ENCODE results near the gene SLC28A2. TPM values are rescaled to one million over a fixed set of nuclear protein-coding genes. Genes with fewer than 3 reads are reported as not detected.

Gene SLC28A2
- polyA plus RNA-seq, 2 of the 4 experiments (the other 2 are of a cell fraction) = 0.35 TPM; not detected in 1

DNA sequence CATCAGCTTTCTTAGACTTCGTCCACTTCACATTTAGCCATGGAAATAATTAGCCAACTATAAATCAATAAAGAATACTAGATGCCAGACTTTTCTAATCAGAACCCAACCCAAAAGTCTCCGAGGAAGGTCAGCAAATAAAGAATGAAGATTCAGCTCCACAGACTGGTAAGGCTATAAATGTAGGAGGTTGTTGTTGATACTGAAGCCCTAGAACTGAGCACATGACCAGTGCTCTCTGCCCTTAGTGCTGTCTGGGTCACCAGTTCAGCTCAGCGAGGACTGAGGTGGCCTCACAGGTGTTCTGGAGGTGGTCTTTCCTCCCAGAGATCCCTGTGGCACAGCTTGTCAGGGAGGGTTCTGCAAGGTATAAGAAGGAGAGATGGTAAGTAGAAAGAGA lies 20.9 kb upstream of the SLC28A2 start:
- 12% methylated on average over 3 of the region's 3 CpGs for WGBS (ENCODE audit: missing lambda C conversion rate)
- no peak overlapping the region for H3K4me3 ChIP-seq
- no peaks in the 10 kb centered on the region for H3K4me1 ChIP-seq
- FAIRE-seq = no peak
- ChIA-PET POLR2A (no interaction called here), CTCF (interaction anchor here (0.9 to 1.7 kb wide), 2 partner anchors 26 to 45 kb away, joined by 3 to 4 read pairs; no protein-coding TSS in a partner anchor)
- H3K27ac ChIP-seq = no peak overlapping the region
- no peak for TF ChIP-seq TFCP2L1 (CRISPR knock-in tag; IDR thresholded peaks at IDR 0.05)
- no peak for TF ChIP-seq CBX8 (IDR thresholded peaks at IDR 0.05)
- no peak for TF ChIP-seq EHMT2 (IDR thresholded peaks at IDR 0.05; ENCODE audit: low read depth)
- no peak for TF ChIP-seq JUN (IDR thresholded peaks at IDR 0.05)
- TF ChIP-seq HEYL (CRISPR knock-in tag; IDR thresholded peaks at IDR 0.05) = no peak
- no peak for TF ChIP-seq MAZ (IDR thresholded peaks at IDR 0.05; ENCODE audit: borderline replicate concordance, low read depth, low read length)
- TF ChIP-seq ZFP36 (IDR thresholded peaks at IDR 0.05; ENCODE audit: borderline replicate concordance, partially characterized antibody) = no peak
- TF ChIP-seq, protein P1, sequence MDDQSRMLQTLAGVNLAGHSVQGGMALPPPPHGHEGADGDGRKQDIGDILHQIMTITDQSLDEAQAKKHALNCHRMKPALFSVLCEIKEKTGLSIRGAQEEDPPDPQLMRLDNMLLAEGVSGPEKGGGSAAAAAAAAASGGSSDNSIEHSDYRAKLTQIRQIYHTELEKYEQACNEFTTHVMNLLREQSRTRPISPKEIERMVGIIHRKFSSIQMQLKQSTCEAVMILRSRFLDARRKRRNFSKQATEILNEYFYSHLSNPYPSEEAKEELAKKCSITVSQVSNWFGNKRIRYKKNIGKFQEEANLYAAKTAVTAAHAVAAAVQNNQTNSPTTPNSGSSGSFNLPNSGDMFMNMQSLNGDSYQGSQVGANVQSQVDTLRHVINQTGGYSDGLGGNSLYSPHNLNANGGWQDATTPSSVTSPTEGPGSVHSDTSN (IDR thresholded peaks at IDR 0.05) = no peak
- TF ChIP-seq HOXB5 (CRISPR knock-in tag; IDR thresholded peaks at IDR 0.05) = no peak
- TF ChIP-seq POLR2AphosphoS2 (conservative IDR thresholded peaks at IDR 0.05; ENCODE audit: low read length) = no peak
- TF ChIP-seq, protein P2, sequence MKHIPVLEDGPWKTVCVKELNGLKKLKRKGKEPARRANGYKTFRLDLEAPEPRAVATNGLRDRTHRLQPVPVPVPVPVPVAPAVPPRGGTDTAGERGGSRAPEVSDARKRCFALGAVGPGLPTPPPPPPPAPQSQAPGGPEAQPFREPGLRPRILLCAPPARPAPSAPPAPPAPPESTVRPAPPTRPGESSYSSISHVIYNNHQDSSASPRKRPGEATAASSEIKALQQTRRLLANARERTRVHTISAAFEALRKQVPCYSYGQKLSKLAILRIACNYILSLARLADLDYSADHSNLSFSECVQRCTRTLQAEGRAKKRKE (CRISPR knock-in tag; IDR thresholded peaks at IDR 0.05; ENCODE audit: low read depth) = no peak
- TF ChIP-seq CHD4 (IDR thresholded peaks at IDR 0.05; ENCODE audit: borderline replicate concordance) = no peak
- no peak for TF ChIP-seq RCOR1 (IDR thresholded peaks at IDR 0.05; ENCODE audit: low read depth, low read length)
- TF ChIP-seq, protein P3, sequence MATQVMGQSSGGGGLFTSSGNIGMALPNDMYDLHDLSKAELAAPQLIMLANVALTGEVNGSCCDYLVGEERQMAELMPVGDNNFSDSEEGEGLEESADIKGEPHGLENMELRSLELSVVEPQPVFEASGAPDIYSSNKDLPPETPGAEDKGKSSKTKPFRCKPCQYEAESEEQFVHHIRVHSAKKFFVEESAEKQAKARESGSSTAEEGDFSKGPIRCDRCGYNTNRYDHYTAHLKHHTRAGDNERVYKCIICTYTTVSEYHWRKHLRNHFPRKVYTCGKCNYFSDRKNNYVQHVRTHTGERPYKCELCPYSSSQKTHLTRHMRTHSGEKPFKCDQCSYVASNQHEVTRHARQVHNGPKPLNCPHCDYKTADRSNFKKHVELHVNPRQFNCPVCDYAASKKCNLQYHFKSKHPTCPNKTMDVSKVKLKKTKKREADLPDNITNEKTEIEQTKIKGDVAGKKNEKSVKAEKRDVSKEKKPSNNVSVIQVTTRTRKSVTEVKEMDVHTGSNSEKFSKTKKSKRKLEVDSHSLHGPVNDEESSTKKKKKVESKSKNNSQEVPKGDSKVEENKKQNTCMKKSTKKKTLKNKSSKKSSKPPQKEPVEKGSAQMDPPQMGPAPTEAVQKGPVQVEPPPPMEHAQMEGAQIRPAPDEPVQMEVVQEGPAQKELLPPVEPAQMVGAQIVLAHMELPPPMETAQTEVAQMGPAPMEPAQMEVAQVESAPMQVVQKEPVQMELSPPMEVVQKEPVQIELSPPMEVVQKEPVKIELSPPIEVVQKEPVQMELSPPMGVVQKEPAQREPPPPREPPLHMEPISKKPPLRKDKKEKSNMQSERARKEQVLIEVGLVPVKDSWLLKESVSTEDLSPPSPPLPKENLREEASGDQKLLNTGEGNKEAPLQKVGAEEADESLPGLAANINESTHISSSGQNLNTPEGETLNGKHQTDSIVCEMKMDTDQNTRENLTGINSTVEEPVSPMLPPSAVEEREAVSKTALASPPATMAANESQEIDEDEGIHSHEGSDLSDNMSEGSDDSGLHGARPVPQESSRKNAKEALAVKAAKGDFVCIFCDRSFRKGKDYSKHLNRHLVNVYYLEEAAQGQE (IDR thresholded peaks at IDR 0.05) = no peak
- no peak for TF ChIP-seq CHD2 (IDR thresholded peaks at IDR 0.05; ENCODE audit: low read length, partially characterized antibody)
- TF ChIP-seq RFX5 (IDR thresholded peaks at IDR 0.05) = no peak
- no peak for TF ChIP-seq CBX2 (IDR thresholded peaks at IDR 0.05; ENCODE audit: borderline replicate concordance, low read depth)
- no peak for TF ChIP-seq TP53 (CRISPR knock-in tag; IDR thresholded peaks at IDR 0.05)
- TF ChIP-seq CEBPB (IDR thresholded peaks at IDR 0.05) = no peak
- TF ChIP-seq POLR2A (IDR thresholded peaks at IDR 0.05; ENCODE audit: low read length) = no peak
- H3K9me3 ChIP-seq = no peaks in the 10 kb centered on the region; the same call in 2 of the 3 replicates
- no peak for DNase-seq (ENCODE audit: low read depth in 1 of 2, low spot score in 1 of 2)
- no peak overlapping the region for H3K4me2 ChIP-seq
- ATAC-seq = no peak

DNA sequence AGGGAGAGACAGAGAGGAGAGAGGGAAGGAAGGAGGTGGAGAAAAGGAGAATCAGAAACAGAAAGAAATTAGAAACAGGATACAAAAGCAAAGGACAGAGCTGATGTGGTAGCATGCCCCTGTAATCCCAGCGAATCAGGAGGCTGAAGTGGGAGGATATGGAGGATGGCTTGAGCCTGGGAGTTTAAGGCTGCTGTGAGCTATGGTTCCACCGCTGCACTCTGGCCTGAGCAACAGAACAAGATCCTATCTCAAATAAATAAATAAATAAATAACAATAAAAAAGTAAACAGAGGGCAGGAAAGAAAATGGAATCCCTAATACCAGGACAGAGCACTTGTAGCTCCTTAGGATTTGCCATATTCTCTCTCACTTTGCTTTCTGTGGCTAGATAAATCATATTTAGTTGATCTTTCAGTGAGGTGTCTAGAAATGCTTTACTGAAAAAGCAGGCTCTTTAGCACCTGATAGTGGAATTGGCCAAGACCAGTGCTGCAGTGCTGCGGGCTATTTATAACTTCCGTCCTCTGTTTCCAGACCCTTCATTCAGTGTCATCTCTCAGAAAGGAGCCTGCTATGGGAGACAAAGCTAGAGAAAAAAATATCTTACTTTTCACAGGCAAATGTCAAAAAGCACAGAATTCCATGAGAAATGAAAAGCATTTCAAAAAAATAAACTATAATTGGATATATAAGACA lies 20.0 kb upstream of the SLC28A2 start:
- FAIRE-seq (no peak), DNase-seq (ENCODE audit: low read depth in 1 of 2, low spot score in 1 of 2) (no peak), ATAC-seq (no peak)
- Histone ChIP-seq H3K4me1 (no peaks in the 10 kb centered on the region), H3K4me2 (no peak overlapping the region), H3K4me3 (no peak overlapping the region), H3K27ac (no peak overlapping the region), H3K9me3 (no peaks in the 10 kb centered on the region; the same call in 2 of the 3 replicates)
- ChIA-PET CTCF (interaction anchor here (0.9 to 1.7 kb wide), 2 partner anchors 27 to 44 kb away, joined by 3 to 4 read pairs; no protein-coding TSS in a partner anchor), POLR2A (no interaction called here)
- 56% methylated on average over 4 of the region's 4 CpGs for WGBS (ENCODE audit: missing lambda C conversion rate)
- TF ChIP-seq EP300 (IDR thresholded peaks at IDR 0.05) (no peak), FOSL2 (IDR thresholded peaks at IDR 0.05) (no peak), FOSL2 (CRISPR knock-in tag; IDR thresholded peaks at IDR 0.05) (no peak), TP53 (CRISPR knock-in tag; IDR thresholded peaks at IDR 0.05) (no peak), JUN (IDR thresholded peaks at IDR 0.05) (no peak), MAFK (IDR thresholded peaks at IDR 0.05; ENCODE audit: partially characterized antibody) (no peak), ZFP36 (IDR thresholded peaks at IDR 0.05; ENCODE audit: borderline replicate concordance, partially characterized antibody) (no peak), SREBF2 (IDR thresholded peaks at IDR 0.05) (no peak), KDM5A (IDR thresholded peaks at IDR 0.05) (no peak), RFX5 (IDR thresholded peaks at IDR 0.05) (no peak), CEBPB (IDR thresholded peaks at IDR 0.05) (no peak), EHMT2 (IDR thresholded peaks at IDR 0.05; ENCODE audit: low read depth) (no peak), MYC (IDR thresholded peaks at IDR 0.05; ENCODE audit: borderline replicate concordance, low read length) (no peak), RARB (CRISPR knock-in tag; IDR thresholded peaks at IDR 0.05) (no peak), NR3C1 (IDR thresholded peaks at IDR 0.05) (no peak), SMC3 (IDR thresholded peaks at IDR 0.05) (no peak), TFCP2L1 (CRISPR knock-in tag; IDR thresholded peaks at IDR 0.05) (no peak)
- TF ChIP-seq, protein P4, sequence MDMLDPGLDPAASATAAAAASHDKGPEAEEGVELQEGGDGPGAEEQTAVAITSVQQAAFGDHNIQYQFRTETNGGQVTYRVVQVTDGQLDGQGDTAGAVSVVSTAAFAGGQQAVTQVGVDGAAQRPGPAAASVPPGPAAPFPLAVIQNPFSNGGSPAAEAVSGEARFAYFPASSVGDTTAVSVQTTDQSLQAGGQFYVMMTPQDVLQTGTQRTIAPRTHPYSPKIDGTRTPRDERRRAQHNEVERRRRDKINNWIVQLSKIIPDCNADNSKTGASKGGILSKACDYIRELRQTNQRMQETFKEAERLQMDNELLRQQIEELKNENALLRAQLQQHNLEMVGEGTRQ (IDR thresholded peaks at IDR 0.05) = no peak
- TF ChIP-seq, protein P5, sequence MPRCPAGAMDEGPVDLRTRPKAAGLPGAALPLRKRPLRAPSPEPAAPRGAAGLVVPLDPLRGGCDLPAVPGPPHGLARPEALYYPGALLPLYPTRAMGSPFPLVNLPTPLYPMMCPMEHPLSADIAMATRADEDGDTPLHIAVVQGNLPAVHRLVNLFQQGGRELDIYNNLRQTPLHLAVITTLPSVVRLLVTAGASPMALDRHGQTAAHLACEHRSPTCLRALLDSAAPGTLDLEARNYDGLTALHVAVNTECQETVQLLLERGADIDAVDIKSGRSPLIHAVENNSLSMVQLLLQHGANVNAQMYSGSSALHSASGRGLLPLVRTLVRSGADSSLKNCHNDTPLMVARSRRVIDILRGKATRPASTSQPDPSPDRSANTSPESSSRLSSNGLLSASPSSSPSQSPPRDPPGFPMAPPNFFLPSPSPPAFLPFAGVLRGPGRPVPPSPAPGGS (IDR thresholded peaks at IDR 0.05) = no peak
